GM23338 (cell line): ENCODE results near the gene GPC5. TPM values are rescaled to one million over a fixed set of nuclear protein-coding genes. Genes with fewer than 3 reads are reported as not detected.

ENCODE experiments used
- ATAC-seq: fragments of 200-7000 bp; cut with Tn5 transposase; 3 replicates; pipeline ENCODE4 v1.9.1; 2020
- DNase-seq: peaks from one replicate; pipeline ENCODE4 v3.0.0-alpha.2; 2015; ENCODE audit warnings: low spot score
- H2AFZ ChIP-seq: fragments of 200-600 bp; sonication (generic); 2 replicates; pipeline ENCODE4 v1.8.0; 2016; ENCODE audit warnings: antibody characterized with exemption, mild to moderate bottlenecking, moderate library complexity
- H3F3A ChIP-seq: fragments of 200-600 bp; sonication (generic); replicated peaks from 2 replicates; pipeline ENCODE4 v1.8.0; 2017; ENCODE audit warnings: antibody characterized with exemption, mixed run types, low read depth
- H3K27ac ChIP-seq: fragments of 200-600 bp; sonication (generic); 2 replicates; pipeline ENCODE4 v1.6.1; 2016; ENCODE audit warnings: low read depth
- H3K27me3 ChIP-seq: fragments of 200-600 bp; sonication (generic); 2 replicates; pipeline ENCODE4 v1.8.0; 2016; ENCODE audit warnings: mild to moderate bottlenecking, mixed run types, moderate library complexity; ENCODE audit not compliant: insufficient read depth
- H3K36me3 ChIP-seq: fragments of 200-600 bp; sonication (generic); 2 replicates; pipeline ENCODE4 v1.8.0; 2016; ENCODE audit warnings: mild to moderate bottlenecking; ENCODE audit not compliant: insufficient read depth
- H3K4me1 ChIP-seq: fragments of 200-600 bp; sonication (generic); 2 replicates; pipeline ENCODE4 v1.8.0; 2016; ENCODE audit warnings: mild to moderate bottlenecking, moderate library complexity; ENCODE audit not compliant: insufficient read depth
- H3K4me2 ChIP-seq: fragments of 200-600 bp; sonication (generic); 2 replicates; pipeline ENCODE4 v1.7.1; 2017; ENCODE audit warnings: mixed run types
- H3K4me3 ChIP-seq: fragments of 200-600 bp; sonication (generic); 2 replicates; pipeline ENCODE4 v1.6.1; 2016; ENCODE audit warnings: mixed run types
- H3K79me2 ChIP-seq: fragments of 200-600 bp; sonication (generic); replicated peaks from 2 replicates; pipeline ENCODE4 v1.8.0; 2017; ENCODE audit warnings: mild to moderate bottlenecking; ENCODE audit not compliant: insufficient read depth
- H3K9me2 ChIP-seq: fragments of 200-600 bp; sonication (generic); 2 replicates; pipeline ENCODE4 v1.8.0; 2017; ENCODE audit not compliant: insufficient read depth
- H4K20me1 ChIP-seq: fragments of 200-600 bp; sonication (generic); replicated peaks from 2 replicates; pipeline ENCODE4 v1.8.0; 2017; ENCODE audit warnings: mild to moderate bottlenecking; ENCODE audit not compliant: insufficient read depth
- H3K27ac Mint-ChIP-seq: 2 replicates; pipeline ENCODE4 v1.8.0; 2020; ENCODE audit warnings: inconsistent platforms, mild to moderate bottlenecking, moderate library complexity, mixed read lengths
- H3K27me3 Mint-ChIP-seq: 3 replicates; pipeline ENCODE4 v1.8.0; 2022; ENCODE audit warnings: low read depth, mild to moderate bottlenecking, moderate library complexity, mixed read lengths, inconsistent platforms; ENCODE audit not compliant: insufficient read depth, poor library complexity
- H3K36me3 Mint-ChIP-seq: 3 replicates; pipeline ENCODE4 v1.8.0; 2021; ENCODE audit warnings: low read depth, mild to moderate bottlenecking, inconsistent platforms, moderate library complexity, mixed read lengths
- H3K4me1 Mint-ChIP-seq: 3 replicates; pipeline ENCODE4 v1.8.0; 2020; ENCODE audit warnings: mild to moderate bottlenecking, inconsistent platforms, mixed read lengths
- H3K4me3 Mint-ChIP-seq: 3 replicates; pipeline ENCODE4 v1.8.0; 2021; ENCODE audit warnings: moderate library complexity, mild to moderate bottlenecking, inconsistent platforms, mixed read lengths
- H3K9me3 Mint-ChIP-seq: 3 replicates; pipeline ENCODE4 v1.8.0; 2020; ENCODE audit warnings: moderate library complexity, mild to moderate bottlenecking, inconsistent platforms, mixed read lengths
- CREB1 ChIP-seq: fragments of 250-450 bp; sonication (Bioruptor Pico); IDR thresholded peaks from 2 replicates; pipeline ENCODE4 v1.5.0; 2020; ENCODE audit warnings: low read depth, mild to moderate bottlenecking, moderate library complexity
- EZH2 ChIP-seq: fragments of 200-600 bp; sonication (generic); IDR thresholded peaks from one replicate; pipeline ENCODE4 v1.8.0; 2017; ENCODE audit warnings: antibody characterized with exemption, mild to moderate bottlenecking, low read depth; ENCODE audit not compliant: unreplicated experiment
- EZH2phosphoT487 ChIP-seq: fragments of 200-600 bp; sonication (generic); IDR thresholded peaks from one replicate; pipeline ENCODE4 v1.8.1; 2018; ENCODE audit warnings: antibody characterized with exemption; ENCODE audit not compliant: unreplicated experiment
- JUNB ChIP-seq: IDR thresholded peaks from one replicate; pipeline ENCODE4 v1.6.1; 2016; ENCODE audit warnings: antibody characterized with exemption; ENCODE audit not compliant: unreplicated experiment
- NANOG ChIP-seq: IDR thresholded peaks from 2 replicates; pipeline ENCODE4 v1.6.1; 2016; ENCODE audit warnings: antibody characterized with exemption, borderline replicate concordance
- POLR2AphosphoS5 ChIP-seq: IDR thresholded peaks from 2 replicates; pipeline ENCODE4 v1.6.1; 2016; ENCODE audit warnings: antibody characterized with exemption, low read depth
- STAT1 ChIP-seq: IDR thresholded peaks from one replicate; pipeline ENCODE4 v1.6.1; 2016; ENCODE audit warnings: antibody characterized with exemption; ENCODE audit not compliant: unreplicated experiment
- ZNF114 ChIP-seq: fragments of 250-450 bp; sonication (Bioruptor Pico); IDR thresholded peaks from 2 replicates; pipeline ENCODE4 v1.5.0; 2020; ENCODE audit warnings: mild to moderate bottlenecking, moderate library complexity
- ZNF331 ChIP-seq: fragments of 250-450 bp; sonication (Bioruptor Pico); IDR thresholded peaks from 2 replicates; pipeline ENCODE4 v1.5.0; 2020; ENCODE audit warnings: low read depth, mild to moderate bottlenecking, moderate library complexity
- polyA plus RNA-seq: library from polyadenylated mRNA; unstranded; fragments of >200 nt; fragmentation: Nextera tagmentation; extraction: Ambion mirVana; gene quantifications from 2 replicates; pipeline ENCODE4 v1.2.1, GENCODE V29; 2016
- total RNA-seq: library from RNA; depleted of rRNA; stranded (reverse); fragments of >200 nt; shearing (Covaris generic); gene quantifications from 2 replicates; pipeline ENCODE4 v1.2.3, GENCODE V29; 2014
- TF ChIP-seq, protein P1 (sequence below): IDR thresholded peaks from one replicate; pipeline ENCODE4 v1.6.1; 2018; ENCODE audit warnings: antibody characterized with exemption; ENCODE audit not compliant: unreplicated experiment
- TF ChIP-seq, protein P2 (sequence below): fragments of 250-450 bp; sonication (Bioruptor Pico); IDR thresholded peaks from 2 replicates; pipeline ENCODE4 v1.5.0; 2020; ENCODE audit warnings: mild to moderate bottlenecking, moderate library complexity
- TF ChIP-seq, protein P3 (sequence below), 2 experiments: fragments of 200-600 bp in 1 of 2; sonication (generic) in 1 of 2; conservative IDR thresholded peaks; 2 replicates each; pipeline versions ENCODE4 v1.5.1 to v1.6.1; 2016 to 2017; ENCODE audit warnings: antibody characterized with exemption in 2 of 2, low read depth in 2 of 2, mild to moderate bottlenecking in 2 of 2, moderate library complexity in 1 of 2
- TF ChIP-seq, protein P4 (sequence below): IDR thresholded peaks from 2 replicates; pipeline ENCODE4 v1.6.1; 2016; ENCODE audit warnings: antibody characterized with exemption

The GPC5 gene
- total and polyA plus RNA-seq, 2 experiments from 2014 or later: 0.95 to 1.1 TPM

DNA sequence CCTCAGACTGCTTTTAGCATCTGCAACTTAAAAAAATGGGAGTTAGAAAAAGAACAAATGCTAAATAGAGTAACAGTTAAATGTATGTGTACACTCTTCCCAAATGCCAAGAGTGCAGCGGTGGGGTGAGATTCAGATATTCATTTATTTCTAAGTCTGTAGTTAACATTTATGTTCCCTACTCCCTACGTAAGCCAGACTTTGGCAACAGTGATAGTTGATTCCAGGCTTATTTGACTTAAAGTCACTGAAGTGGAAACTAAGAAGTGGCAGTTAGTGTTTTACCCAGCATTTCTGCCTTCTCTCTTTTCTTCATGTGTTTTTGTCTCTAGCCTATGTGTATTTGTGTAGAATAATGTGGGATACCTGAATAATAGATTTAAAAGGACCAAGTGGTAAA is 46.4 kb upstream of the GPC5 start:
- no peaks in the 10 kb centered on the region for H3K27me3 ChIP-seq
- TF ChIP-seq, protein P1, sequence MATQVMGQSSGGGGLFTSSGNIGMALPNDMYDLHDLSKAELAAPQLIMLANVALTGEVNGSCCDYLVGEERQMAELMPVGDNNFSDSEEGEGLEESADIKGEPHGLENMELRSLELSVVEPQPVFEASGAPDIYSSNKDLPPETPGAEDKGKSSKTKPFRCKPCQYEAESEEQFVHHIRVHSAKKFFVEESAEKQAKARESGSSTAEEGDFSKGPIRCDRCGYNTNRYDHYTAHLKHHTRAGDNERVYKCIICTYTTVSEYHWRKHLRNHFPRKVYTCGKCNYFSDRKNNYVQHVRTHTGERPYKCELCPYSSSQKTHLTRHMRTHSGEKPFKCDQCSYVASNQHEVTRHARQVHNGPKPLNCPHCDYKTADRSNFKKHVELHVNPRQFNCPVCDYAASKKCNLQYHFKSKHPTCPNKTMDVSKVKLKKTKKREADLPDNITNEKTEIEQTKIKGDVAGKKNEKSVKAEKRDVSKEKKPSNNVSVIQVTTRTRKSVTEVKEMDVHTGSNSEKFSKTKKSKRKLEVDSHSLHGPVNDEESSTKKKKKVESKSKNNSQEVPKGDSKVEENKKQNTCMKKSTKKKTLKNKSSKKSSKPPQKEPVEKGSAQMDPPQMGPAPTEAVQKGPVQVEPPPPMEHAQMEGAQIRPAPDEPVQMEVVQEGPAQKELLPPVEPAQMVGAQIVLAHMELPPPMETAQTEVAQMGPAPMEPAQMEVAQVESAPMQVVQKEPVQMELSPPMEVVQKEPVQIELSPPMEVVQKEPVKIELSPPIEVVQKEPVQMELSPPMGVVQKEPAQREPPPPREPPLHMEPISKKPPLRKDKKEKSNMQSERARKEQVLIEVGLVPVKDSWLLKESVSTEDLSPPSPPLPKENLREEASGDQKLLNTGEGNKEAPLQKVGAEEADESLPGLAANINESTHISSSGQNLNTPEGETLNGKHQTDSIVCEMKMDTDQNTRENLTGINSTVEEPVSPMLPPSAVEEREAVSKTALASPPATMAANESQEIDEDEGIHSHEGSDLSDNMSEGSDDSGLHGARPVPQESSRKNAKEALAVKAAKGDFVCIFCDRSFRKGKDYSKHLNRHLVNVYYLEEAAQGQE: no peak
- TF ChIP-seq, protein P2, sequence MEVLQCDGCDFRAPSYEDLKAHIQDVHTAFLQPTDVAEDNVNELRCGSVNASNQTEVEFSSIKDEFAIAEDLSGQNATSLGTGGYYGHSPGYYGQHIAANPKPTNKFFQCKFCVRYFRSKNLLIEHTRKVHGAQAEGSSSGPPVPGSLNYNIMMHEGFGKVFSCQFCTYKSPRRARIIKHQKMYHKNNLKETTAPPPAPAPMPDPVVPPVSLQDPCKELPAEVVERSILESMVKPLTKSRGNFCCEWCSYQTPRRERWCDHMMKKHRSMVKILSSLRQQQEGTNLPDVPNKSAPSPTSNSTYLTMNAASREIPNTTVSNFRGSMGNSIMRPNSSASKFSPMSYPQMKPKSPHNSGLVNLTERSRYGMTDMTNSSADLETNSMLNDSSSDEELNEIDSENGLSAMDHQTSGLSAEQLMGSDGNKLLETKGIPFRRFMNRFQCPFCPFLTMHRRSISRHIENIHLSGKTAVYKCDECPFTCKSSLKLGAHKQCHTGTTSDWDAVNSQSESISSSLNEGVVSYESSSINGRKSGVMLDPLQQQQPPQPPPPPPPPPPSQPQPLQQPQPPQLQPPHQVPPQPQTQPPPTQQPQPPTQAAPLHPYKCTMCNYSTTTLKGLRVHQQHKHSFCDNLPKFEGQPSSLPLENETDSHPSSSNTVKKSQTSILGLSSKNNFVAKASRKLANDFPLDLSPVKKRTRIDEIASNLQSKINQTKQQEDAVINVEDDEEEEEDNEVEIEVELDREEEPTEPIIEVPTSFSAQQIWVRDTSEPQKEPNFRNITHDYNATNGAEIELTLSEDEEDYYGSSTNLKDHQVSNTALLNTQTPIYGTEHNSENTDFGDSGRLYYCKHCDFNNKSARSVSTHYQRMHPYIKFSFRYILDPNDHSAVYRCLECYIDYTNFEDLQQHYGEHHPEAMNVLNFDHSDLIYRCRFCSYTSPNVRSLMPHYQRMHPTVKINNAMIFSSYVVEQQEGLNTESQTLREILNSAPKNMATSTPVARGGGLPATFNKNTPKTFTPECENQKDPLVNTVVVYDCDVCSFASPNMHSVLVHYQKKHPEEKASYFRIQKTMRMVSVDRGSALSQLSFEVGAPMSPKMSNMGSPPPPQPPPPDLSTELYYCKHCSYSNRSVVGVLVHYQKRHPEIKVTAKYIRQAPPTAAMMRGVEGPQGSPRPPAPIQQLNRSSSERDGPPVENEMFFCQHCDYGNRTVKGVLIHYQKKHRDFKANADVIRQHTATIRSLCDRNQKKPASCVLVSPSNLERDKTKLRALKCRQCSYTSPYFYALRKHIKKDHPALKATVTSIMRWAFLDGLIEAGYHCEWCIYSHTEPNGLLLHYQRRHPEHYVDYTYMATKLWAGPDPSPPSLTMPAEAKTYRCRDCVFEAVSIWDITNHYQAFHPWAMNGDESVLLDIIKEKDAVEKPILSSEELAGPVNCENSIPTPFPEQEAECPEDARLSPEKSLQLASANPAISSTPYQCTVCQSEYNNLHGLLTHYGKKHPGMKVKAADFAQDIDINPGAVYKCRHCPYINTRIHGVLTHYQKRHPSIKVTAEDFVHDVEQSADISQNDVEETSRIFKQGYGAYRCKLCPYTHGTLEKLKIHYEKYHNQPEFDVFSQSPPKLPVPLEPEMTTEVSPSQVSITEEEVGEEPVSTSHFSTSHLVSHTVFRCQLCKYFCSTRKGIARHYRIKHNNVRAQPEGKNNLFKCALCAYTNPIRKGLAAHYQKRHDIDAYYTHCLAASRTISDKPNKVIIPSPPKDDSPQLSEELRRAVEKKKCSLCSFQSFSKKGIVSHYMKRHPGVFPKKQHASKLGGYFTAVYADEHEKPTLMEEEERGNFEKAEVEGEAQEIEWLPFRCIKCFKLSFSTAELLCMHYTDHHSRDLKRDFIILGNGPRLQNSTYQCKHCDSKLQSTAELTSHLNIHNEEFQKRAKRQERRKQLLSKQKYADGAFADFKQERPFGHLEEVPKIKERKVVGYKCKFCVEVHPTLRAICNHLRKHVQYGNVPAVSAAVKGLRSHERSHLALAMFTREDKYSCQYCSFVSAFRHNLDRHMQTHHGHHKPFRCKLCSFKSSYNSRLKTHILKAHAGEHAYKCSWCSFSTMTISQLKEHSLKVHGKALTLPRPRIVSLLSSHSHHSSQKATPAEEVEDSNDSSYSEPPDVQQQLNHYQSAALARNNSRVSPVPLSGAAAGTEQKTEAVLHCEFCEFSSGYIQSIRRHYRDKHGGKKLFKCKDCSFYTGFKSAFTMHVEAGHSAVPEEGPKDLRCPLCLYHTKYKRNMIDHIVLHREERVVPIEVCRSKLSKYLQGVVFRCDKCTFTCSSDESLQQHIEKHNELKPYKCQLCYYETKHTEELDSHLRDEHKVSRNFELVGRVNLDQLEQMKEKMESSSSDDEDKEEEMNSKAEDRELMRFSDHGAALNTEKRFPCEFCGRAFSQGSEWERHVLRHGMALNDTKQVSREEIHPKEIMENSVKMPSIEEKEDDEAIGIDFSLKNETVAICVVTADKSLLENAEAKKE (CRISPR knock-in tag): no peak
- TF ChIP-seq EZH2: no peak
- no peak; the same call in none of the 2 replicates for TF ChIP-seq POLR2AphosphoS5
- no peak for TF ChIP-seq ZNF331 (CRISPR knock-in tag)
- TF ChIP-seq, protein P3, sequence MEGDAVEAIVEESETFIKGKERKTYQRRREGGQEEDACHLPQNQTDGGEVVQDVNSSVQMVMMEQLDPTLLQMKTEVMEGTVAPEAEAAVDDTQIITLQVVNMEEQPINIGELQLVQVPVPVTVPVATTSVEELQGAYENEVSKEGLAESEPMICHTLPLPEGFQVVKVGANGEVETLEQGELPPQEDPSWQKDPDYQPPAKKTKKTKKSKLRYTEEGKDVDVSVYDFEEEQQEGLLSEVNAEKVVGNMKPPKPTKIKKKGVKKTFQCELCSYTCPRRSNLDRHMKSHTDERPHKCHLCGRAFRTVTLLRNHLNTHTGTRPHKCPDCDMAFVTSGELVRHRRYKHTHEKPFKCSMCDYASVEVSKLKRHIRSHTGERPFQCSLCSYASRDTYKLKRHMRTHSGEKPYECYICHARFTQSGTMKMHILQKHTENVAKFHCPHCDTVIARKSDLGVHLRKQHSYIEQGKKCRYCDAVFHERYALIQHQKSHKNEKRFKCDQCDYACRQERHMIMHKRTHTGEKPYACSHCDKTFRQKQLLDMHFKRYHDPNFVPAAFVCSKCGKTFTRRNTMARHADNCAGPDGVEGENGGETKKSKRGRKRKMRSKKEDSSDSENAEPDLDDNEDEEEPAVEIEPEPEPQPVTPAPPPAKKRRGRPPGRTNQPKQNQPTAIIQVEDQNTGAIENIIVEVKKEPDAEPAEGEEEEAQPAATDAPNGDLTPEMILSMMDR (conservative IDR thresholded peaks at IDR 0.05; ENCODE audit: low read depth in 2 of 2): no peak
- no peak for TF ChIP-seq STAT1
- no peak for TF ChIP-seq CREB1 (CRISPR knock-in tag)
- TF ChIP-seq JUNB: no peak
- no peak for TF ChIP-seq NANOG
- TF ChIP-seq ZNF114 (CRISPR knock-in tag): no peak
- no peak for TF ChIP-seq EZH2phosphoT487
- TF ChIP-seq, protein P4, sequence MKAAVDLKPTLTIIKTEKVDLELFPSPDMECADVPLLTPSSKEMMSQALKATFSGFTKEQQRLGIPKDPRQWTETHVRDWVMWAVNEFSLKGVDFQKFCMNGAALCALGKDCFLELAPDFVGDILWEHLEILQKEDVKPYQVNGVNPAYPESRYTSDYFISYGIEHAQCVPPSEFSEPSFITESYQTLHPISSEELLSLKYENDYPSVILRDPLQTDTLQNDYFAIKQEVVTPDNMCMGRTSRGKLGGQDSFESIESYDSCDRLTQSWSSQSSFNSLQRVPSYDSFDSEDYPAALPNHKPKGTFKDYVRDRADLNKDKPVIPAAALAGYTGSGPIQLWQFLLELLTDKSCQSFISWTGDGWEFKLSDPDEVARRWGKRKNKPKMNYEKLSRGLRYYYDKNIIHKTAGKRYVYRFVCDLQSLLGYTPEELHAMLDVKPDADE: no peak
- Mint-ChIP-seq H3K4me1 (peaks cover 36% of the 10 kb centered on the region), H3K36me3 (peaks cover 81% of the 10 kb centered on the region), H3K4me3 (peak overlapping the region; percentile 99), H3K27me3 (peaks cover 19% of the 10 kb centered on the region), H3K9me3 (peaks cover 4% of the 10 kb centered on the region; the same call in 2 of the 3 replicates), H3K27ac (no peak overlapping the region)
- H2AFZ ChIP-seq: no peak overlapping the region
- H3F3A ChIP-seq: peaks cover 32% of the 10 kb centered on the region
- no peak for DNase-seq
- H3K79me2 ChIP-seq: peaks cover 61% of the 10 kb centered on the region
- H3K27ac ChIP-seq: no peak overlapping the region
- H3K4me2 ChIP-seq: peak overlapping the region; percentile 91
- H3K36me3 ChIP-seq: peaks cover 76% of the 10 kb centered on the region
- no peak for ATAC-seq
- H4K20me1 ChIP-seq: peaks cover 70% of the 10 kb centered on the region
- H3K9me2 ChIP-seq: no peaks in the 10 kb centered on the region
- H3K4me3 ChIP-seq: peak overlapping the region; percentile 82
- H3K4me1 ChIP-seq: peaks cover 21% of the 10 kb centered on the region
